ENCODE measurements around the gene TNK2.
"Not testable (repeated sequence)": the region's sequence is repeated elsewhere in the genome, so short reads cannot be mapped to it uniquely, and the experiment has no call there.

TNK2 gene

DNA sequence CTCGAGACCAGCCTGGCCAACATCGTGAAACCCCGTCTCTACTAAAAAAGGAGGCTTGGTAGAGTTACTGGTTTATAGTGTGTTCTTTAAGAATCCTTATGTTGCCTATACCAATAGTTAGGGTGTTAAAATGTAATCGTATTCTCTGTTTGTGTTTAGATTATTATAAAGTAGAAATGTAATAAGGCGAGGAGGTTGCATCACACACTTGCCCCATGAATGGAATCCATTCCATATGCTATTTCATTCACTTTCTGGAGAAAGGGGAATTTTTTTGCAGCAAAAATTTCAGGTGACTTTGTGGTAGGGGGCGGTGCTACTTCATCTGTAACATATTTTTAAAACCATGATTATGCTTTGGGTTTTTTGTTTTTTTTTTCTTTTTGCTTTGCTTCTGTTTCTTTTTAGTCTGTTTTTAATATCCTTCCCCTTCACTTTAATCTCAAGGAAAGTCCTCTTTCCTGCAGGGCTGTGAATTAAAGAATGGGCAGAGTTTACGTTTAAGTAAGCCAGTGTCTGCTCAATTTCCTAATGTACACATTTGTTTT, 63.6 kb downstream of the TNK2 start:
- no peak for DNase-seq

DNA sequence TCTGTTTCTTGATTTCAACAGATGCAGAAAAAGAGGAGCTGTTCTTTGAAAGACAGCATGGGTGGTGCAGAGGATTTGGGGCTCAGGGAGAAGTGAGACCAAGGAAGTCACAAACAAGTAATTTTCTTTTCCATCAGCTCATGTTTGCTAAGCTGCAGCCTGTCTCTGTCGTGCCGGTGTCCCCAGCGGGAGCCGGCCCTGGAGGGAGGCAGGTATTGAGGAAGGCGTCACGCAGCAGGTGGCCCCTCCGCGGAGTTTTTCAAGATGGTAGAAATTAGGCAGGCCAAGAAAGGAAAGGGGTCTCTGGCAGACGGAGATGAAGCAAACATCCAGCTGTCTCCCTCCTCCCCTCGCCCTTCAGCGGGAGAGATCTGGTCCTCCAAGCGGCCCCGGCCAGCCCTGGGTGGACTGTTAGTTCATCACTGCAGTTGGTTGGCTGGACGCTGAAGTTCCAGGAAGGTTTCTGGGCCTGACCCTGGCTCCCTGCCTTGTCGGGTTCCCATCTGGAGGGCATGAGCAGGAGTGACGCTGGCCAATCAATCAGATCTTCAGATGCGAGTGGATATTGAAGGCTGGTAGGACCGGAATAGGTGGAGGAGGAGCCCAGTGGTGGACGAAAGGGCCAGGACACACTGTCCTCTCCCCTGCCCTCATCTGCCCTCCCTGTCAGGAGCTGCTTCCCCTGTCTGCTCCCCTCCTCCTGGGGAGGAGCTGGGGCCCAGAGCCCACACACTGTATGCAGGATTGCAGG, 68.9 kb downstream of the TNK2 start:
- DNase-seq = no peak

DNA sequence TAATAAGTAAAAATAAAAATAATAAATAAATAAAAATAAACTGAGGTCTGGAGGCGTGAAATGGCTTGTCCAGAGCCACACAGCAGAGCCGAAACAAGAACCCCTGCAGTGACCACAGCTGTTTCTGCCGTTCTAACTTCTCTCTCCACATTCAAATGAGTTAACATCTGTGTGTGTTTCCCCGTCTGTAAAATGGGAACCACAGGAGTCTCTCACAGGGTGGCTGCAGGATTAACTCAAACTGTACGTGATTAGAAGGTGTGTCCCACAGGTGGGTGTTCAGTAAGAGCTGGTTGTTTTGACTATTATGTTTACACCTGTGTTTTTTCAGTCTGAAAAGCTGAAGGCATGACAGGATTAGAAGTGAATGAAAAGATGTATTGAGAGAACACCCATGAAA, 69.6 kb downstream of the TNK2 start:
- DNase-seq = no peak

DNA sequence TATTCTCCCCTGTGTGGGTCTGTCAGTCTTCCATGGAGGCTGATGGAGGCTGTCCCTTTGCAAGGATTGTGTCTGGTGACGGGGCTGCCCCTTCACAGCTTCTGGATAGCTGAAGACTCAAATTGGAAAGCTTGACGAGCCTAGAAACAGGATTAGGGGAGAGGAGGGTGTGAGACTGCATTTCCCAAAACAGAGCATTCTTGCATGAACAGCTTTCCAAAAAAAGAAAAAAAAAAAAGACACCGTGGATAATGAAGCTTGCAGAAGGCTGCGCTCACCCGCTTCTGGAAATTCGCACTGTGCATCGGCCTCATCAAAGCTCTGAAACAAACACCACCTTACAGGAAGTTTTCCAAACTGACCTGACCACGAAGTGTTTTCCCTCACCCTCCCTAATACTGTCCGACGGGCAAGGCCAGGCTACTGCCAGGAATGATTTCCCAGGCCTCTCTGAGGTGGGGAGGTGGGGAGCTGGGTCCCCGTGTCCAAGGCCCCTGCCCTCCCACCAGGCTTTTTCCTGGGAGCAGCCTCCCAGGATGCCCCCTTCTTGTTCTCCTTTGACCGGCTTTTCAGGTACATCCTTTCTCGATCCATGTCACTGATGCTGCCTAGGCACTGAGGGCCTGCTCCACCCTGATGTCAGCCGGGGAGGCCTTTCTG, 71.7 kb downstream of the TNK2 start:
- DNase-seq = no peak

DNA sequence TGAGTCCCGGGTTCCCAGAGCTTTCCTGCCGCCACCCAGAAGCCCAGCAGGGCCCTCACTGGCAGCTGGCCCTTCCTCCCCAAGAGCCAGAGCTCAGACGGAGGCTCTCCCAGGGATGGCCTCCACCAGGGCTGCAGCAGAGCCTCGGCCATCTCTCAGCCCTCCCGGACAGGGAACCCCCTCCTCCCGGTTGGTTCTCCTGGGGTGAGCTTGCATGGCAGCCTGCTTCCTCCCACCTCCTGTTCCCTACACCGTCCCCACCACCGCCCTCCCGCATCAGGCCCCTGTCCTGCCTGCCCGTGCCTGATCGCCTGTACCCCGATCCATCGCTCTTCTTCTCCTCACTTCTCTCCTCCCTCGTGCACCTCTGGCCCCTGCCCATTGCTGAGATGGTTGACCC, 72.6 kb downstream of the TNK2 start:
- no peak for DNase-seq

DNA sequence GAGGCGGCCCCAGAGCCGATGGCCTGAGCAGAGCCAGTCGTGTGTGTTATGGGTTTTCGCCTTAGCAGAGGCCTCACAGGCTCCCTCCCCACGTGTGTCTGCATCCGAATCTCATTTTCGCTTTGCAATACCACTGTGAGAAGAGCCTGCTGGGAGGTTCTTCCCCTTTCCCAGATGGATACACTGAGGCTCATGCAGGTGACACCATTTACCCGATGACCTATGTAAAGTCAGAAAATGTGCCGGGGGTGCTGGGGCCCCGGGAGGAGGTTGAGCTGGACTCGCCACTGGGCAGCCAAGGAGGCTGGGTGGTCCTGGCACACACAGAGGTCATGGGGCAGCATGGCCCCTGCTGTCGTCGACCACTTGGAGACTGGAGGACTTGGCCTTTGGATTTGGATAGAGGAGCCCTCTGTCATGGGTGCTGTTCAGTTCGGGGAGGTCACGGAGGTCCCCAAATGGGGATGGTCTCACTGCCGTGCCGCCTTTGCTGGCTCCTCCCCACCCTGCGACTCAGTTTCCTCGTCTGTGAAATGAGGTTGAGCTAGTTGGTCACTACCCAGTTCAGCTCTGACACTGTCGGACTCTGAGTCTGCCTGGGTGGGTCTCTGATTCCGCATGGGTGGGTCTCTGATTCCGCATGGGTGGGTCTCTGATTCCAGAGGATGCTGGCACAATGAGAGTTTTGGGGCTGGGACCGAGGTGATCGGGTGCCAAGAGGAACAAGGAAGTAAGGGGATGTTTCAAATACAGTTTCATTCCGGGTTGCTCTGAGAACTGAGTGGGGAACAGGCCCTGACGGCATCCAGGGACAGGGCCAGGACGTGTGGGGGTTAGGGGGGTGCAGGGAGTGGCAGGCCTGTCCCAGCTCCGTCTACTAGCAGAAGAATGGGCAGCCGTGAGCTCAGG, 73.4 kb downstream of the TNK2 start:
- no peak for DNase-seq

DNA sequence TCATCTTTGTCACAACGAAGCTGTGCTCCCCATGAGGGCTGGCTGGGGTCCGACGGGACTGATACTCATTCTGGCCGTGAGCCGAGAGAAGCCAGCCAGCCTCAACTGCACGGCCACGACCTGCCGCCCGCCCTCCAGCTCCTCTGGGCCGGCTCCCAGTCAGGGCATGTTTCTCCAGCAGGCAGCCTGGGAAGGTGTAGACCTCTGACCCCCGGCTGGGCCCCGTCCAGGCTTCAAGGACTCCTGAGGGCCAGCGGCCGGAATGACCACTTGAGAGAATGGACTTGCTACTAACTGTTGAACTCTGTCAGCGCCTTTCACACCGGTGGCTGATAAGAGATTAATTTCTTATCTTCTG, 78.5 kb downstream of the TNK2 start:
- no peak for DNase-seq

DNA sequence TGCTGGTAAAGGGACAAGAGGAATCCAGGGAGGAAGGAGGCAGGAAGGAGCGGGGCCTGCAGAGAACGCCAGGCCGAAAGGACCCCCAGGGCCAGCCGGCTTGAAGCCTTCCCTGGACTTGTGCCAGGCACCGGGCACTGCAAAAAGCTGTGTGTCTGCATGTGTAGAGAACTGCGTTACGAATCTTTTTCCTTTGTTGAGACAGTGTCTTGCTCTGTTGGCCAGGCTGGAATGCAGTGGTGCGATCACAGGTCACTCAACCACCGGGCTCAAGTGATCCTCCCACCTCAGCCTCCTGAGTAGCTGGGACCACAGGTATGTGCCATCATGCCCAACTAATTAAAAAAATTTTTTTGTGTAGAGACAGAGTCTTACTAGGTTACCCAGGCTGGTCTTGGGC, 79.6 kb downstream of the TNK2 start:
- DNase-seq = no peak

DNA sequence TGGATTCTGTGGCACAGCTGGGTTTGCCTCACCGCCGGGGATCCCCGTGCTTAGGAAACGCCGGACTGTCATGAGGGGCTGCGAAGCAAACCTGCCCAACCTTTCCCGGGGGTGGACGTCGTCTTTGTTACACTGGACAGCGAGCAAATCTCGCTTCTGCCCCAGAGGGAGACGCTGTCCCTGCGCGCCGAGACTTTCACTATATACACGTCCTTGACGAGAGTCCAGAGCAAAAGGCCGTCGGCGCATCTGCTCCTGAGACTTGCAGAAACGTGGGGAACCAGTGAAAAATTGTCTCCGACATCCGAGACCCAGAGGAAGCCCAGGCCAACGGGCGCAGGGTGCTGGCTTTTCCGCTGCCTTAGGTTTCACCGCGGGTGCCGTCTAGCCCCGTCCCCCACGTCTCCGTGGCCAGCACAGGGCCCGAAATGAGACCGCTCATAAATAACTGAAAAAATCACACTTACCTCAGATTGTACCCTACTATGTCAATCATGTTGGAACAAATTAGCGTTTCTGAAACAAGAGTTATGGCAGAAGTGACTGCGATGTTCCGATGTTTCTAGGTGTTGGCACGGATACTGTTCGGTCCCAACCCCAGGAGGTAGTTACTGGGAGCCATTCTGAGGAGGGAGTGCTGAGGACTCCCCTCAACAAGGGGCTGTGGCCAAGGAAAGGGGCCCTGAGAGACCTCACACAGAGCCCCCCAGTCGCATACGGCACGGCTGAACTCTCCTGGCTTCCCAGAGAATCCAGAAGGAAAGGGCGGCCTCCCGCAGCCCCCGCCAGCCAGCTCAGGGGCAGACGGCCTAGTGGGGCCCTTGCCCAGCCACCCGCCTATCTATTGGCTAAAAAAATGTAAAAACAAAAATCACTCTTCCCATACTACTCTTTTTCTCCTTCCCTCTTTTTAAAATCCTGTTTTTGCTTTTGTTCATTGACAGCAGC, 82.2 kb downstream of the TNK2 start:
- DNase-seq = no peak

DNA sequence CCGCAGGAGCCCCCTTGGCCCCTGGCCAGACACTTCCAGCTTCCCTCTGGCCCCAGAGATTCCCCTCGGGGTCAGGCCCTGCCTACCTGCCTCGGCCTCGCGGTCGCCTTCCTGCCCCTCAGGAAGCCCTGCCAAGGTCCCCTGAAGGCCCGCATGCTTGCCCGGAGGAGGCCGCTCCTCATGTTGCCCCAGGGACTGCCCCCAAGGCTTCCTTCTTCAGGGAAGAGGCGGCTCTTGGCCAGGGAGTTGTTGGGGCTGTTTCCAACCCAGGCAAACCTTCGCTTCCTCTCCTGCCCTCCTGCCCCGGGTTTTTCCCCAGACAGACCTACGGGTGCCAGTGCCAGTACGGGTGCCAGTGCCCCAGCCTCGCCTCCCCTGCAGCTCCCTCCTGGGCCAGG, 83.2 kb downstream of the TNK2 start:
- no peak for DNase-seq

DNA sequence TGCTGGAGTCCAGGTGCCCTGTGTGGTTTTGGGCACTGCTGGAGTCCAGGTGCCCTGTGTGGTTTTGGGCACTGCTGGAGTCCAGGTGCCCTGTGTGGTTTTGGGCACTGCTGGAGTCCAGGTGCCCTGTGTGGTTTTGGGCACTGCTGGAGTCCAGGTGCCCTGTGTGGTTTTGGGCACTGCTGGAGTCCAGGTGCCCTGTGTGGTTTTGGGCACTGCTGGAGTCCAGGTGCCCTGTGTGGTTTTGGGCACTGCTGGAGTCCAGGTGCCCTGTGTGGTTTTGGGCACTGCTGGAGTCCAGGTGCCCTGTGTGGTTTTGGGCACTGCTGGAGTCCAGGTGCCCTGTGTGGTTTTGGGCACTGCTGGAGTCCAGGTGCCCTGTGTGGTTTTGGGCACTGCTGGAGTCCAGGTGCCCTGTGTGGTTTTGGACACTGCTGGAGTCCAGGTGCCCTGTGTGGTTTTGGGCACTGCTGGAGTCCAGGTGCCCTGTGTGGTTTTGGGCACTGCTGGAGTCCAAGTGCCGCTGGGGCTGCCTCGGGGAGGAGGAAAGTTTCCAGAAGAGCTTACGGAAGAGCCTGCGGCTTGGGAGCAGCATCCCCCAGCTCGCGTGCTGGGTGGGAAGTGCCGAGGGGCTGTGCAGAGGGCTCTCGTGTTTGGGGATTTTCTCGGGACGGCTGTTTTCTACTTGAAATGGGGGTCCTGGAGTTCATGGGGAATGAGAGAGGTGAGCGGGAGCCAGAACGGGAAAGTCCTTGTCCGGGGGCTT, 83.7 kb downstream of the TNK2 start:
- not testable (repeated sequence) for DNase-seq

DNA sequence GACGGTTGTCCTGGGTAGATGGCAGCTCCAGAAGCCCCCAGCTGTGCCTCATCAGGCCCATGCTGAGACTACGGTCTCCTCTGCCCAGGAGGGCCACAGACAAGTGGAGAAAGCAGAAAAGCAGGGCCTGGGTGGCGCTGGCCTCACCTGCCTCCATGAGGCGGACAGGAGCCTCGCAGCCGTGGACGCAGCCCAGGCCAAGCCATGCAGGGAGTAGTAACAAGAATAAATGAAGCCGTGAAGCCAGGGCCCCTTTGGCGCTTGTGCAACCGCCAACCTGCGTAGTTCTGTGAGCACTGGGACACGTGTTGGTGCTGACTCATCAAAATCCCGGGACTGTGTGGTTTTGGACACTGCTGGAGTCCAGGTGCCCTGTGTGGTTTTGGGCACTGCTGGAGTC, 84.4 kb downstream of the TNK2 start:
- no peak for DNase-seq

DNA sequence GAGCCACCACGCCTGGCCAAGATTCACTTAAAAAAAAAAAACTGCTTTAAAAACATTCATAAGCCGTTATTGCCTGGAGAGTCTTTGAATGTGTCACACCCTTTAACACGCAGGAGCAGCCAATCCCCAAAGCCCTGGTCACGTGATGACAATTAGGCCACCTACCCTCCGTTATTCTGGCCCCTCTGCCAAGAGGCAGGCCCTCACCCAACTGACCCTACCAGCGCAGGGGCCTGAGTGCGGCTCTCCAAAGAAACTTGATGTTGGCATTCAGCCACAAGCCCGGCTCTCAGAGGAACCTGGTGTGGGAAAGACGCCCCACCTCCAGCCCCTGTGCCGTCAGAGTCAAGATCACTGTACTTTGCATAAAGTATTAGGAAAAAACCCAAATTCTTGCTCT, 85.1 kb downstream of the TNK2 start:
- DNase-seq = no peak

DNA sequence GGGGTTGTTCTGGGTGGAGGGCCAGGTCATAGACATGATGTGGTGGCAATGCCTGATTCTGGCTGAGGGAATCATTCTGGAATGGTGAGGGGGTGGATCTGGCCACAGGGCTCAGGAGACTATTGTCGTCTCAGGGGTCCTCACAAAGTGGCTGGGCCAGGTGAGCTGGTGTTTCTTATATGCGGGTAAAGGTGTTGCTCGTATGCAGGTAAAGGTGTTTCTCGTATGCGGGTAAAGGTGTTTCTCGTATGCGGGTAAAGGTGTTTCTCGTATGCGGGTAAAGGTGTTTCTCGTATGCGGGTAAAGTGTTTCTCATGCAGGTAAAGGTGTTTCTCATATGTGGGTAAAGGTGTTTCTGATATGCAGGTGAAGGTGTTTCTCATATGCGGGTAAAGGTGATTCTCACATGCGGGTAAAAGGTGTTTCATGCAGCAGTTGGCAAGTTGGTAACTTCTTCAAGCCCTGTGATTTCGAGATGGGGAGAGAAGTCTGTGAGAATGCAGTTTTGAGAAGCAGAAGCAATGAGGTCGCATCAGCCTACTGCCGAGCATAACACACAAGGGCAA, 86.1 kb downstream of the TNK2 start:
- no peak for DNase-seq

DNA sequence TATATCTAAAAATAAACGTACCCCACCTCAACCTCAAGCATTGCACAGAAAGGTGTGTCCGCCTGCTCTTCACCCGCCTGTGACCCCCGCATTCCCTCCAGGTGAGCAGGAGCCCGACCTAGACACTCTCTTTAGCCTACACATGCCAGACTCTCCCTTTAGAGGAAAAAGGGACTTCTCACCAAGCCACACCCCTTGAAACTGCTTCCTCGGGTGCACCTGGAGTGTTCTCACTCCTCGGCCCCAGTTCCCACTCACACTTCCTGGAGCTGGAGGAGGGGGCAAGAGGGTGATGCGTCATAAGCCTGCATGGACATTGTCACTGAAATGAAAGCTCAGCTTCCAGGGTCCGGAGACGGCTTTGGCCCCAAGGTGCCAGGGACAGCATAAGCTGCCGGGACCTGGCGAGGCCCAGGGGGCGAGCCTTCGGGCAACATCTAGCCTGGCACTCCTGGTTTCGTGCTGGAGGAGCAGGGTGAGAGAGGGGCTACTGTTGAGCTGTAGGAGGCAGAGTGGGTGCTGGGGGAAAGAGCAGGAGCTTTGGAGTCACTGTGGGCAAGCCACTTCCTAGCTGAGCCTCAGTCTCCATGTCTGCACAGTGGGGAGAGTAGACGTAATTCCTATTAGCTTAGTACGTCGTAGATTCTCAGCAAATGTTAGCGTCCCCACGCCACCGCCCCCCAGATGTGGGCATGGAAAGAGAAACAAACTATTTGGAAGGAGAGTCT, 86.8 kb downstream of the TNK2 start:
- DNase-seq = no peak

DNA sequence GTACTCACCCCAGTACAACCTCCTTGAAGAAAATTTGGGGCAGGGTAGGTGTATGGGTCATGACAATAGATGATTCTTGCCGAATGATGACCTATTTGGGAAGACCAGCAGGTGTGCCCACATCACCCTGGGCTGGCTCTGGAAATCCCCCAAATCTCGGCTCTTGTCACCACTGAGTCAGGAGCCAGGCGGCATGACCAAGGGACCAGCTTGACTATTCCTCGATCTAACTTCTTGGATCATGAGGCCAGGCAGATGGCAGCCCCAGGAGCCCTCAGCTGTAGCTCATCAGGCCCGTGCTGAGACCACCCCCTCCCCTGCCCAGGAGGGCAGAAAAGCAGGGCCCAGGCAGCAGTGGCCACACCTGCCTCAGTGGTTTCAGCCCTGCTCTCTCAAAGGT, 87.5 kb downstream of the TNK2 start:
- no peak for DNase-seq

DNA sequence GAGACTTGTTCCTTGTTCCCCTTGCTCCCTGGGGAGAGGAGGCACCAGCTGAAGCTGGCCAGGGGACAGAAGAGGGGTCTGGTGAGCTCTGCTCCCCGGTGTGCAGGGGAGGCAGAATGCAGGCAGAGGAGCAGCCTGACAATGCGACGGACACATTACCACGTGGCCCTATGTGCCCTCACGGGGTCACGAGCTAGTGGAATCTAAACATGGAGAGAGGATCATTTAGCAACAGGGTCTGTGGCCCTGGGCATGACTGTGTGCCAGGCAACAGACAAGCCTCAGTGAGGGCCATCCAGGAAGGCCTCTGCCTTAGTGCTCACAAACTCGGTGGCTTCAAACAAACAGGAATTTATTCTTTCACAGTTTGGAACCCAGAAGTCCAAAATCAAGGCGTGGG, 88.2 kb downstream of the TNK2 start:
- no peak for DNase-seq

DNA sequence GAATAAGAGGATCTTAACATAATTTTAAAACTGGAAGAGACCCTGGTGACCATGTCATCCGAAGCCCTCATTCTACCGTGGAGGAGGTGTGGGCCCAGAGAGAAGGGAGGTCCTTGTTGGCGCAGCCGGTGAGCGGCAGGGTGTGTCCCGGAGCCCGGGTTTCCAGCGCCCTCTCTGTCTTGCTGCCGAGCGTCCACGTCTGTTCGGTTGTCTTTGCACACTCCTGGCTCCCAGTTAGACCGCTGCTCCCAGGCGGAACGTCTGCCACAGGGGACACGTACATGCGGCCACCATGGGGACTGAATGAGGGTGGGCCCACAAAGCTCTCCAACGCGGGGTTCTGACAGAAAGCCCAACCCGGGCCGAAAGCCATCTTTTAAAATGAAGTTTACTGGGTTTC, 90.0 kb downstream of the TNK2 start:
- DNase-seq = no peak

DNA sequence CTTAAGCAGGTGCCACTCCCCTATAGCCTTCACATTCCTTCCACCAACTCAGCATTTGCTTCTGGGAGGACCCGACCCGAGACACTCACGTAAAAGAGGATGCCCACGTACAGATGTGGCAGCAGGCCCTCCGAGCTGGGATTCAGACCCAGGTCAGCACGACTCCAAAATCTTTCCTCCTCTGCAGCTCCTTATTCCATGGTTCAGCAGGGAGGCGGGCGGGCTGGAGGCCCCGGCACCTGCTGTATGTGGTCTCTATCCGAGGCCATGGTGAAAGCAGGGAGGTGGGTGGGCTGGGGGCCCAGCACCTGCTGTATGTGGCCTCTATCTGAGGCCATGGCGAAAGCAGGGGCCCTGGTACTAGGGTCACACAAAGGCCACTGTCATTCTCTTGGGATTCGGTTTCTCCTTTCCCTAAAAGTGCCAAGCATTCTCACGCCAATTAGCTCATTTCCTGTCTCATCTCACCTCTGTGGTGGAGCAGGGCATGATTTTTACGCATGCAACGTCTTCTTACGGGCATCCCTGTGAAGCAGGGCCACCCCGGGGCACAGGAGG, 90.7 kb downstream of the TNK2 start:
- no peak for DNase-seq

DNA sequence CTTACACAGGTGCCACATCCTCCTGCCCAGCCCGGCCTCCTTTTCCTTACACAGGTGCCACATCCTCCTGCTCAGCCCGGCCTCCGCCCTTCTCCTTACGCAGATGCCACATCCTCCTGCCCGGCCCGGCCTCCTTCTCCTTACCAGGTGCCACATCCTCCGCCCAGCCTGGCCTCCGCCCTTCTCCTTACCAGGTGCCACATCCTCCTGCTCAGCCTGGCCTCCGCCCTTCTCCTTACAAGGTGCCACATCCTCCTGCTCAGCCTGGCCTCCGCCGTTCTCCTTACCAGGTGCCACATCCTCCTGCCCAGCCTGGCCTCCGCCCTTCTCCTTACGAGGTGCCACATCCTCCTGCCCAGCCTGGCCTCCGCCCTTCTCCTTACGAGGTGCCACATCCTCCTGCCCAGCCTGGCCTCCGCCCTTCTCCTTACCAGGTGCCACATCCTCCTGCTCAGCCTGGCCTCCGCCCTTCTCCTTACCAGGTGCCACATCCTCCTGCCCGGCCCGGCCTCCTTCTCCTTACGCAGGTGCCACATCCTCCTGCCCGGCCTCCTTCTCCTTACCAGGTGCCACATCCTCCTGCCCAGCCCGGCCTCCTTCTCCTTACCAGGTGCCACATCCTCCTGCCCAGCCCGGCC, 92.0 kb downstream of the TNK2 start:
- DNase-seq = not testable (repeated sequence)

All from T1000 (cell line).